ENCODE results near the gene VAV2. TPM values are rescaled to one million over a fixed set of nuclear protein-coding genes. Genes with fewer than 3 reads are reported as not detected.

The VAV2 gene
- total RNA-seq, 2 experiments from 2014 or later: 4.2 TPM

DNA sequence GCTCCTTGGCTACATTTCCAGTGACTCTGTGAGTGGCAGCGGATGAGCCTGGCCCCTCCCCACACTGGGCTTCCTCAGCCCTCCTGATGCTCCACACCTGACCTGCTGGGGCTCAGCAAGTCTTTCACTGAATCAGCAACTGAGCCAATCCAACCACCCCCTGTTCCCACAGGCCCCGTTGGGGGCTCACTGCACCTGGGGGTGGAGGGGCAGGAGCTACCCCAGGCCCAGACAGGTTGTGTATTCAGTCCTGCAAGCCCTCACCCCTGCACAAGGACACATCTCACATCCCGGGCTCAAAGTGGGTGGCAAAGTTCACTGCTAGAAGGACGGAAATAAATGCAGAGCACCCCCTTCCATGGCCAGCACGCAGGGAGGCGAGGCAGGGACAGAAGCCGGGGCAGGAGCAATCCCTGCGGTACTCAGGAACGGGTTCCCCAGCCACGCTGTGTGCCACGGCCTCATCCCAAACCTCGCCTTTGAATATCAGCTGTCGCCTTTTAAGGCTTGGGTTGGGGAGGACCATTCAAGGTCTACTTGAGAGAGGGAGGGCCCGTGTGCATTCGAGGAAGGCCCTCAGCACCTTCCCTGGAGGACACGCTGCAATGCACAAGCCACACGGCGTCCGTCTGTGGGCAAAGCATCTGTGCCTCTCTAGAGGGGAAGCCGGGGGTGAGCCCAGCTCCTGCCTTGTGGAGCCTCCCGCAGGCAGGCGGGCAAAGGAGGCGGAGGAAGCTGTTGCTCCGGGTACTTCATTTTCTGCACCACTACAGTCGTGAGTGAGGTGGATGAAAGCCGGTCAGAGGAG, 179.0 kb downstream of the VAV2 start:
- no peaks in the 10 kb centered on the region for H3K36me3 Mint-ChIP-seq
- H3K4me3 Mint-ChIP-seq: no peak overlapping the region
- H3K27me3 Mint-ChIP-seq: no peaks in the 10 kb centered on the region
- no peaks in the 10 kb centered on the region for H3K4me1 Mint-ChIP-seq
- DNase-seq: no peak
- H3K27ac Mint-ChIP-seq: no peak overlapping the region
- no peaks in the 10 kb centered on the region for H3K9me3 Mint-ChIP-seq

GRCh38 chr9:133812077-133812868, 179.9 kb downstream of the VAV2 start:
- no peaks in the 10 kb centered on the region for H3K9me3 Mint-ChIP-seq
- no peak for DNase-seq

DNA sequence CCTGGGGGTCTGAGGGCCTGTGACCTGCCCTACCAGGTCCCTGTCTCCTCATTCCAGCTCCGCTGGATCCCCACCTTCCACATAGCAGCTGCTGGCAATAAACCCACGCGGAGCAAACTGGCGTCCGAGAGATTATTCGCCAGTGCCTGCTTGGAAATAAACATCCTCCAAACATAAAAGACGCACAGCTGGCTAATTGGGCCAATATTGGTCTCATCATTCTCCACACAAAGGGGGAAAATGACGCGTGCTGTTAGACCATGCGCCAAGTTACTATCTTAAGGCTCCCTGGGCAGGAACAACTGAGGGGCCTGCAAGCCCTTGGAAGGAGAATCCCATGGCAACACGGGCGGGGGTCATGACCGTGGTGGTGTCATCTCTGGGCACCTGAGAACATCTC, 180.7 kb downstream of the VAV2 start:
- H3K27ac Mint-ChIP-seq: no peak overlapping the region
- H3K4me3 Mint-ChIP-seq: no peak overlapping the region
- no peaks in the 10 kb centered on the region for H3K27me3 Mint-ChIP-seq
- H3K9me3 Mint-ChIP-seq: no peaks in the 10 kb centered on the region
- H3K4me1 Mint-ChIP-seq: no peaks in the 10 kb centered on the region
- no peaks in the 10 kb centered on the region for H3K36me3 Mint-ChIP-seq
- DNase-seq: no peak

More at GRCh38 chr9:133812077-133812868, 179.9 kb downstream of the VAV2 start:
- Mint-ChIP-seq H3K4me1 (no peaks in the 10 kb centered on the region), H3K36me3 (no peaks in the 10 kb centered on the region), H3K27ac (no peak overlapping the region), H3K4me3 (no peak overlapping the region), H3K27me3 (no peaks in the 10 kb centered on the region)

GRCh38 chr9:133810556-133811195, 181.4 kb downstream of the VAV2 start:
- Mint-ChIP-seq H3K4me3 (no peak overlapping the region), H3K9me3 (no peaks in the 10 kb centered on the region), H3K27ac (no peak overlapping the region), H3K4me1 (no peaks in the 10 kb centered on the region), H3K27me3 (no peaks in the 10 kb centered on the region), H3K36me3 (no peaks in the 10 kb centered on the region)
- no peak for DNase-seq

- no peaks in the 10 kb centered on the region for H3K27me3 Mint-ChIP-seq
- no peaks in the 10 kb centered on the region for H3K9me3 Mint-ChIP-seq
- no peaks in the 10 kb centered on the region for H3K36me3 Mint-ChIP-seq
- no peaks in the 10 kb centered on the region for H3K4me1 Mint-ChIP-seq
- H3K27ac Mint-ChIP-seq: no peak overlapping the region
- no peak for DNase-seq
- H3K4me3 Mint-ChIP-seq: no peak overlapping the region
Measured at GRCh38 chr9:133809335-133809734, 182.8 kb downstream of the VAV2 start.

DNA sequence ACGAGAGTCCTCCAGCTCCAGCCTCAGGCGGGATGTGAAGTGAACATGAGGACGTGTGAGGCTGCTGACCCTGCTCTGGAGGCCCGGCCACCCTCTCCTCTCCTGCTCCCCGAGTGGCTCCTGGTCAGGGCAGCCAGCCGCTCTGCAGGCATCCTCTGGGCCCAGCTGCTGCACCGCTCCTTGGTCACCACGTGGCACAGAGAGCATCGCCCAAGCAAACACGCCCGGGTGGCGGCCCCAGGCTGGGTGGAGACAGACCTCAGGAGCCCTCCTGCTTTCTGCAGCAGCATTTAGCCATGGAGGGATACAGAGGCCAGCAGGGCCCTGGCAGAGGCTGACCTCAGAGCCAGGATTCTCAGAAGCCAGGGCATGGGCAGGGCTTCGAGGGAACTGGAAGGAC, 184.3 kb downstream of the VAV2 start:
- no peak overlapping the region for H3K27ac Mint-ChIP-seq
- no peak overlapping the region for H3K4me3 Mint-ChIP-seq
- no peaks in the 10 kb centered on the region for H3K27me3 Mint-ChIP-seq
- DNase-seq: no peak
- no peaks in the 10 kb centered on the region for H3K36me3 Mint-ChIP-seq
- no peaks in the 10 kb centered on the region for H3K4me1 Mint-ChIP-seq
- H3K9me3 Mint-ChIP-seq: no peaks in the 10 kb centered on the region

DNA sequence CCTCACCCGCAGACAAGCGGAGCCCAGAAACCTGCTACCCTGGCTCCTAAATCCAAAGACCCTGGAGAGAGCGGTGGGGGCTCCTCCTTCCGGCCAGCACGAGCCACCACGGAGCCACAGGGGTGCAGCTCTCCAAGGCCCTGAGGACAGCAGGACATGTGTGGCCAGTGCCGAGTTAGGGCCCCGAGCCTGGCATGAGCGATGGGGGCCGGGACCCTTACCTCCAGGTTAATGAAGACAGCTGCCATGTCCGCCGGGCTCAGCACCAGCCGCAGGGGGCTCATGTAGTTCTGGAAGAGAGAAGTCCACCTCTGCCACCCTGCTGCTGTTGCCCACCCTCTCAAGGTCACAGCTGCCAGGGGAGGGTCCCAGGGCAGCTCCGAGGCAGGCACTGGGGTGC, 185.1 kb downstream of the VAV2 start:
- no peaks in the 10 kb centered on the region for H3K36me3 Mint-ChIP-seq
- no peak overlapping the region for H3K4me3 Mint-ChIP-seq
- no peaks in the 10 kb centered on the region for H3K27me3 Mint-ChIP-seq
- no peaks in the 10 kb centered on the region for H3K4me1 Mint-ChIP-seq
- H3K27ac Mint-ChIP-seq: no peak overlapping the region
- DNase-seq: no peak
- H3K9me3 Mint-ChIP-seq: no peaks in the 10 kb centered on the region

DNA sequence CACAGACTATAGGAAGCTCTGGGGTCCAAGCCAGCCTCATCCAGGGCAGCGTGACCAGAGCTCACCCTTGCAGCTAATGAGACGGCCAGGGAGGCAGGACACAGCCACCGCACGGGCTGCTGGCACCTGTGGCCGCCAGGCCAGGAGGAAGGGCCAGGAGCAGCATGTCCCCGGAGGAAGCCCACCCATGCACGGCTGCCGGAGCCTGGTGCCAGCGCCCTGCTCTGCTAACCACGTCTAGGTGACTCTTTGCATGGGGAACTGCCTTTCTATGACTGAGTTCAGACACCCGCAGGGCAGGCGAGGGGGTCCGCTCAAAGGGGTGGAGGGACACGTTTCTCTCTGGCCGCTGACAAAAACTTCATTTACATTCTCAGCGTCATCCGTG, 185.5 kb downstream of the VAV2 start:
- Mint-ChIP-seq H3K27me3 (no peaks in the 10 kb centered on the region), H3K27ac (no peak overlapping the region), H3K4me3 (no peak overlapping the region), H3K36me3 (no peaks in the 10 kb centered on the region), H3K9me3 (no peaks in the 10 kb centered on the region), H3K4me1 (no peaks in the 10 kb centered on the region)
- no peak for DNase-seq

- H3K27ac Mint-ChIP-seq: no peak overlapping the region
- H3K27me3 Mint-ChIP-seq: no peaks in the 10 kb centered on the region
- no peaks in the 10 kb centered on the region for H3K4me1 Mint-ChIP-seq
- no peaks in the 10 kb centered on the region for H3K9me3 Mint-ChIP-seq
- DNase-seq: no peak
- no peak overlapping the region for H3K4me3 Mint-ChIP-seq
- no peaks in the 10 kb centered on the region for H3K36me3 Mint-ChIP-seq
Measured at GRCh38 chr9:133805876-133806622, 186.1 kb downstream of the VAV2 start.

DNA sequence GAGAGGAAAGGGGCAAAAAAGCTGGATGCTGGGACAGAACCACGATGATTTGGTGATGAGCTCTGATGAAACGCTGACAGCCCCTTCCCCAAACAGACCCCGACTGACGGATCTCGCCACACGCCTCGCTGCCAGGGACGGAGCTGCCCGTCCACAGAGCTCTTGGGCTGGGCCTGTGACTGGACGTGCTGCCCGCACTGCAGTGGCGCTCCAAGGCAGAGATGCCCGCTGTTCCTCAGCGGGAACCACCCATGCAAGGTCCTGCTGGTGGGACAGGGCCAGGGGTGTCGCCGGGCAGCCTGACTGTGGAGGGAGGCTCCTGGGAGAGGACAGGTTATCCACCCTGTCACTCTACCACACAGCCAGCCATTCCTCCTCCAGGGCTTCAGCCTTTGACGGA, 187.9 kb downstream of the VAV2 start:
- Mint-ChIP-seq H3K4me3 (no peak overlapping the region), H3K9me3 (no peaks in the 10 kb centered on the region), H3K27me3 (no peaks in the 10 kb centered on the region), H3K36me3 (no peaks in the 10 kb centered on the region), H3K4me1 (no peaks in the 10 kb centered on the region), H3K27ac (no peak overlapping the region)
- DNase-seq: no peak

DNA sequence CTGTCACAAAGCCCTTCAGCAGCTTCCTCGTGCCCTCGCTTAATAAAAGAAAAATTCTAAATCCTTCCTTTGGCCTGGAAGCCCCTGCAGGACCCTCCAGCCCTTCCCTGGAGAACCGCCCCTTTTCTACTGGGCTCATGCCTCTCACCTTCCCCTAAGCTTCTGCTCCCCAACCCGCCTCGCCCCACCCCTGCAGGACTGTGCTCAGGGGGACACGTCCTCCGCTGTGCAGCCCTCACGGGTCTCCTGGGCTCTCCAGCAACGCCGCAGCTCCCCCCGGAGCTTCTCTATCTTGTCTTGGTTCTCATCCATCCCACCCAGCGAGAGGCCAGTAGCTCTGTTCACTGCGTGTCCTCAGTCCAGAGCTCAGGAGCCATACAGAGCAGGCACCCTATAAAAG, 188.4 kb downstream of the VAV2 start:
- H3K9me3 Mint-ChIP-seq: no peaks in the 10 kb centered on the region
- H3K27ac Mint-ChIP-seq: no peak overlapping the region
- no peaks in the 10 kb centered on the region for H3K4me1 Mint-ChIP-seq
- H3K4me3 Mint-ChIP-seq: no peak overlapping the region
- no peak for DNase-seq
- H3K36me3 Mint-ChIP-seq: no peaks in the 10 kb centered on the region
- H3K27me3 Mint-ChIP-seq: no peaks in the 10 kb centered on the region

DNA sequence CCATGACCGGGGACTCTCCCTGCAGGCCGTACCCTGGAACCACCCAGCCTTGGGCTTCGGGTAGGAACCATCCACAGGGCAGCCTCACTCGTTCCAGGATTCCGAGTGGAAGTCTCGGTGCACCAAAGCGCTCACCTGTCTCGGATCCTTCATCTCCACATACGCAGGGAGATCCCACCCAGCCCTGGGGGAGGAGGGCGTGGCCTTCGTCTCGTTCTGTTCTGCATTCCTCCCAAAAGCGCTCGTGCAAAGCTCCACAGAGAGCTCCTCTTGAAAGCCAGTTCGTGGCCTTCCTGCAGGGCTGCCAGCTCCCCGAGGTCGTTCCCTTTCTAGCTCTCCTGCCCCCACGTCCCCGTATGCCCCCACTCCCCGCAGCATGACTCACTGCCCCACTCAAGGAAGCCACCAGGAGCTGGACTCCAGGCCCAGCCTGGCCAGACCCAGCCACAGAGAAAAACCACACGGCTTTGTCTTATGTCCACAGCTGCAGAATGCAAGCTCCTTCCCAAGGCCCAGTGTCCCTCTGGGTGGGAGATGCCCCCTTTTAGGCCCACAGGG, 189.0 kb downstream of the VAV2 start:
- Mint-ChIP-seq H3K36me3 (no peaks in the 10 kb centered on the region), H3K9me3 (no peaks in the 10 kb centered on the region), H3K27me3 (no peaks in the 10 kb centered on the region), H3K4me3 (no peak overlapping the region), H3K27ac (no peak overlapping the region), H3K4me1 (no peaks in the 10 kb centered on the region)
- no peak for DNase-seq

DNA sequence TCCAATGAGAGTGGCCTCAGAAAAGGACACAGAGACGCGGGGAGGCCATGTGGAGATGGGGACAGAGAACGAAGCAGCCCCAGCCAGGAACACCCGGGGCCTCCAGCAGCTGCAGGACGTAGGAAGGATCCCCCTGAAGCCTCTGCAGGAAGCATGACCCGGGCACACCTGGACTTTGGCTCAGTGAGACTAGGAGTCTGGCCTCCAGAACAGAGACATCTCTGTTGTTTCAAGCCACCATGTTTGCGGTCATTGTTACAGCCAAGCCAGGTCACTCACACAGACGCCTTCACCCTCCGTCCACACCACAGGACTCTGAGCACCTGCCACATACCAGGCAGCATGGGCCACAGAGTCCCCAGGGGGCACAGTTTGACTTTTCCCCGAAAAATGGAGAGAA, 190.4 kb downstream of the VAV2 start:
- no peaks in the 10 kb centered on the region for H3K9me3 Mint-ChIP-seq
- H3K4me3 Mint-ChIP-seq: no peak overlapping the region
- no peak for DNase-seq
- H3K4me1 Mint-ChIP-seq: no peaks in the 10 kb centered on the region
- H3K27me3 Mint-ChIP-seq: no peaks in the 10 kb centered on the region
- H3K27ac Mint-ChIP-seq: no peak overlapping the region
- no peaks in the 10 kb centered on the region for H3K36me3 Mint-ChIP-seq

GRCh38 chr9:133800266-133800665, 191.9 kb downstream of the VAV2 start:
- H3K27ac Mint-ChIP-seq: no peak overlapping the region
- DNase-seq: no peak
- H3K4me3 Mint-ChIP-seq: no peak overlapping the region
- H3K36me3 Mint-ChIP-seq: no peaks in the 10 kb centered on the region
- H3K4me1 Mint-ChIP-seq: no peaks in the 10 kb centered on the region
- H3K27me3 Mint-ChIP-seq: no peaks in the 10 kb centered on the region
- H3K9me3 Mint-ChIP-seq: no peaks in the 10 kb centered on the region

DNA sequence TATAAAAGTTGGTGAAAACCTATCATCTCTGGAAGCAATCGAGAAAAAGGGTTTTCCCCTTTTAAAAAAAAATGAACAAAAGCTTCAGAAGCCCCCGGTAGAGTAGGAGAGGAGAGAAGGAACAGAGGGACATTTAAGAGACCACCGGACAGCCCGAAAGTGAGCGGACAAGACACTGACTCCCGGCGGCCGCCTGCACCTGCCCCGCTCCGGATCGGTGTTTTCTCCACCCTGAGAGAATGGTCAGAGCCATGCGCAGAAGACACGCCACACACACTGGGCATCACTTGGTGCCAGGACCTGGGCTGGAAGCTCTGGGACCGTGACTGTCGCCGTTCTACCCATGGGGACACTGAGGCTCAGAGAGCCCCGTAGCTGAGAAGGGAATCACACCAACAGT, 192.4 kb downstream of the VAV2 start:
- H3K27ac Mint-ChIP-seq: no peak overlapping the region
- no peak for DNase-seq
- H3K9me3 Mint-ChIP-seq: no peaks in the 10 kb centered on the region
- no peaks in the 10 kb centered on the region for H3K4me1 Mint-ChIP-seq
- no peaks in the 10 kb centered on the region for H3K27me3 Mint-ChIP-seq
- H3K4me3 Mint-ChIP-seq: no peak overlapping the region
- H3K36me3 Mint-ChIP-seq: no peaks in the 10 kb centered on the region

Measured in activated naive CD8-positive, alpha-beta T cell treated with anti-CD3 and anti-CD28 coated beads for 36 hours (primary cell).